Muscle layer of colon (tissue), 2 donors: ENCODE results near the gene JUNB.
"Not testable (repeated sequence)": the region's sequence is repeated elsewhere in the genome, so short reads cannot be mapped to it uniquely, and the experiment has no call there.

Experiments
- H3K27ac ChIP-seq: one replicate; pipeline ENCODE4 v1.7.0; 2013; ENCODE audit warnings: low read depth, mild to moderate bottlenecking, low read length, moderate library complexity
- H3K27me3 ChIP-seq, 2 donors: one replicate each; pipeline ENCODE4 v1.7.0; 2013; ENCODE audit warnings: low read length in 2 of 2, mild to moderate bottlenecking in 2 of 2; ENCODE audit not compliant: insufficient read depth in 2 of 2, control insufficient read depth in 1 of 2
- H3K36me3 ChIP-seq: one replicate; pipeline ENCODE4 v1.7.0; 2013; ENCODE audit warnings: mild to moderate bottlenecking, low read length; ENCODE audit not compliant: insufficient read depth
- H3K4me1 ChIP-seq: one replicate; pipeline ENCODE4 v1.7.0; 2013; ENCODE audit warnings: mild to moderate bottlenecking, low read length; ENCODE audit not compliant: insufficient read depth
- H3K4me3 ChIP-seq, 2 donors: one replicate each; pipeline ENCODE4 v1.7.0; 2013; ENCODE audit warnings: low read length in 2 of 2, low read depth in 1 of 2, mild to moderate bottlenecking in 1 of 2, moderate library complexity in 1 of 2
- H3K9ac ChIP-seq: one replicate; pipeline ENCODE4 v1.7.0; 2013; ENCODE audit warnings: low read length
- H3K9me3 ChIP-seq: one replicate; pipeline ENCODE4 v1.7.0; 2013; ENCODE audit warnings: mild to moderate bottlenecking, low read length
- donor health status: abdominal sarcoma.
- donor health status: Adenocarcinoma of cecum.

Gene JUNB

DNA sequence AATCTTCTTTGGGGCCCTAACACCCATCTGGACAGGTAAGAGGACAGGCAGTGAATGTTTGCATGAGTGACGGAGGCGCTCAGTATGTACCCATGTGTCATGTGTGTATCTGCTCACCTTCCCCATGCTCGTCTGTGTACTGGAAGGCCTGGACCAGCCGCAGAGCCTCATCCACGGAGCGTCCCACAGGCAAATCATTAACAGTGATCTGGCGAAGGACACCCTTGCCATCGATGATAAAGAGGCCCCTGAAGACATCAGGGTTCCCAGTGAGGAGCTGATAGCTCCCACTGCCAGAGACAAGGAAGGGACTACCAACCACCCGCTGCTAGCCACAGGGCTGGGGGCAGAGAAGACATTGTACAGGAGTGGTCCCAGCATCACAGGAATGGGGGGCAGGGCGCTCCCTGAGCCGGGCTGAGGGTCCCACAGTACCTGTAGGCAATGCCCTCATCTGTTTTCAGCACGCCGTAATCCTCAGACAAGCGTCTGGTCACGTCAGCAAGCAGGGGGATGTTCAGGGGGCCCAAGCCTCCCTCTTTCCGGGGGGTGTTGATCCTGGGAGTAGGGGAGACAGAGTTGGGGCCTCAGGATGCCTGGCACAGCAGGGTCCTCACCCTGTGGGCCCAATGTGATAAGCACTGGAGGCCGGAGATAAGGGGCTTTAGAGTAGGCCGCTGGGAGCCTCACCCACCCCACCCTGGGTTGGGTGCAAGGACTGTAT lies 8.6 kb downstream of the JUNB start:
- Histone ChIP-seq H3K4me3 (peak overlapping the region in 1 of 2 donors; percentile 94), H3K27ac (no peak overlapping the region)

DNA sequence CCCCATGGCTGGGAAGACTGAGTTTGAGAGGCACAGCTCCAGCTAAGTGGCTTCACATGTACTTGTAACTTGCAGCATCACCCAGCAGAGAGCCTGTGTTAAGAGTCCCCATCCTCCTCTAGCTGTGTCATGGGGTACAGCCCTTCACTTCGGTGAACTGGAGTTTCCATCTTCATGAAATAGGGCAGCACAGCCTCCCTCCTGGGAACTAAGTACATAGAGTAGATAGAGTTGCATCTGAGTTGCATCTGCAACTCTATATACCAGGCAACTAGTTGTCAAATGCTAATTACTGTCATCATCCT lies 9.1 kb downstream of the JUNB start:
- H3K27me3 ChIP-seq, result no peaks in the 10 kb centered on the region
- peaks cover 24% of the 10 kb centered on the region for H3K4me1 ChIP-seq
- peak overlapping the region; percentile 84 for H3K9ac ChIP-seq
- H3K27ac ChIP-seq, result no peak overlapping the region
- H3K9me3 ChIP-seq, result no peaks in the 10 kb centered on the region
- H3K4me3 ChIP-seq, result peak overlapping the region in 1 of 2 donors; percentile 94
- peaks cover 22% of the 10 kb centered on the region for H3K36me3 ChIP-seq

More for the DNA sequence above, 8.6 kb downstream of the JUNB start:
- H3K9ac ChIP-seq, result peak overlapping the region; percentile 84
- no peaks in the 10 kb centered on the region for H3K27me3 ChIP-seq
- H3K4me1 ChIP-seq, result peaks cover 24% of the 10 kb centered on the region
- H3K36me3 ChIP-seq, result peaks cover 22% of the 10 kb centered on the region
- H3K9me3 ChIP-seq, result no peaks in the 10 kb centered on the region

DNA sequence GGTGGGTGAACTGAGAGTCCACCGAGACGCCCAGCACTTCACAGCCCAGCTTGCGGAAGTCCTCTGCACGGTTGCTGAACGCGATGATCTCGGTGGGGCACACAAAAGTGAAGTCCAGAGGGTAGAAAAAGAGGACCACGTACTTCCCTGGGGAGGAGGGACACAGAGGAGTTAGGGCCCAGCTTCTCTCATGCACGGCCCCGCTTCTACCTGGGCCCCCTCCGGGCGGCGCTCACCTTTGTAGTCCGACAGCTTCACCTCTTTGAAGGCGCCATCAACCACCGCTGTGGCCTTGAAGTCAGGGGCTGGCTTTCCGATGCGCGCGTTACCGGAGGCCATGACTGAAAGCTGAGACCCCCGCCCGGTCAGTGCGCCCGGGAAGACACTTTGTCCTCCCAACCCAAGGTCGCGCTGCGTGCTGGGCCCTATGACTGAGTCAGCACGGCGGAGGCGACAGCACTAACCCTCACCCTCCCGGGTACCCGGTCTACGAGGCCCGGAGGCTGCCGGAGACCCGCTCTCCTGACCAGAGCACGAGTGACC lies 9.7 kb downstream of the JUNB start:
- H3K27ac ChIP-seq, result peak overlapping the region; percentile 69
- peaks cover 22% of the 10 kb centered on the region for H3K36me3 ChIP-seq
- H3K4me3 ChIP-seq, result peak overlapping the region; percentile 61 to 94
- no peaks in the 10 kb centered on the region for H3K27me3 ChIP-seq
- no peaks in the 10 kb centered on the region for H3K9me3 ChIP-seq
- H3K4me1 ChIP-seq, result peaks cover 23% of the 10 kb centered on the region
- peak overlapping the region; percentile 84 for H3K9ac ChIP-seq

GRCh38 chr19:12801466-12802266 lies 10.4 kb downstream of the JUNB start, which contains the start of the genes PRDX2 and THSD8:
PRDX2 (minus strand) TSS chr19:12801800; CDS start chr19:12801261, 539 bp downstream.
THSD8 (plus strand) TSS chr19:12802069; CDS start chr19:12802072, 3 bp downstream.
- H3K27ac ChIP-seq, result peak within 1 kb of the TSS; percentile 69
- H3K36me3 ChIP-seq, result peaks cover 22% of the 10 kb centered on the region
- no peaks in the 10 kb centered on the region for H3K27me3 ChIP-seq
- H3K9ac ChIP-seq, result peak within 1 kb of the TSS; percentile 84
- peak within 1 kb of the TSS; percentile 61 to 94 for H3K4me3 ChIP-seq
- H3K4me1 ChIP-seq, result peaks cover 22% of the 10 kb centered on the region
- no peaks in the 10 kb centered on the region for H3K9me3 ChIP-seq

- Histone ChIP-seq H3K36me3 (peaks cover 16% of the 10 kb centered on the region), H3K4me1 (peaks cover 29% of the 10 kb centered on the region), H3K9ac (no peak overlapping the region), H3K9me3 (no peaks in the 10 kb centered on the region), H3K27ac (peak overlapping the region; percentile 69), H3K27me3 (no peaks in the 10 kb centered on the region), H3K4me3 (peak overlapping the region; percentile 61 to 94)
These were observed 11.2 kb downstream of the JUNB start for GRCh38 chr19:12802267-12803106.

DNA sequence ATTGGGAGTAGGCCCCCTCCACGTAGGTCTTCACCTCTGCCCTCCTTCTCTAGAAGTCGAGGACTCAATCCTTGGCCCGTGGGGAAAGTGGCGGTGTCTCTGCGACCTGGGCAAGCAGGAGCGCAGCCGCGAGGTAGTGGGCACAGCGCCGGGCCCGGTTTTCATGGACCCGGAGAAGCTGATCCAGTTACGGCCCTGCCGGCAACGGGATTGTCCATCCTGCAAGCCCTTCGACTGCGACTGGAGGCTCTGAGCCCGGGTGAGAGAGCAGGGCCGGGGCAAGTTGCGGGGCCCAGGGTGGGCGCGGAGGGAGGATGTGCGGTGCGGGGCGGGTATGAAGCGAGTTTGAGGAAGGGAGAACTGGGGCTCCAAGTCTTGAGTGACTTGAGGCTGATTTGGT lies 12.8 kb downstream of the JUNB start:
- H3K9me3 ChIP-seq, result no peaks in the 10 kb centered on the region
- H3K4me1 ChIP-seq, result peaks cover 29% of the 10 kb centered on the region
- H3K36me3 ChIP-seq, result peaks cover 21% of the 10 kb centered on the region
- no peak overlapping the region for H3K4me3 ChIP-seq
- H3K27me3 ChIP-seq, result no peaks in the 10 kb centered on the region
- no peak overlapping the region for H3K27ac ChIP-seq
- no peak overlapping the region for H3K9ac ChIP-seq

GRCh38 chr19:12806242-12807081 lies 15.2 kb downstream of the JUNB start, which contains the start of gene RNASEH2A:
RNASEH2A (plus strand) TSS chr19:12806584; CDS start chr19:12806674, 90 bp downstream.
- Histone ChIP-seq H3K27ac (peak within 1 kb of the TSS; percentile 67), H3K4me3 (peak within 1 kb of the TSS; percentile 55 to 72), H3K36me3 (peaks cover 5% of the 10 kb centered on the region), H3K9me3 (no peaks in the 10 kb centered on the region), H3K4me1 (peaks cover 18% of the 10 kb centered on the region), H3K9ac (peak within 1 kb of the TSS; percentile 42), H3K27me3 (no peaks in the 10 kb centered on the region)

GRCh38 chr19:12815088-12815487 lies 23.8 kb downstream of the JUNB start:
- Histone ChIP-seq H3K27me3 (no peaks in the 10 kb centered on the region), H3K36me3 (no peaks in the 10 kb centered on the region), H3K9ac (no peak overlapping the region), H3K9me3 (no peaks in the 10 kb centered on the region), H3K4me1 (no peaks in the 10 kb centered on the region), H3K4me3 (no peak overlapping the region), H3K27ac (no peak overlapping the region)

DNA sequence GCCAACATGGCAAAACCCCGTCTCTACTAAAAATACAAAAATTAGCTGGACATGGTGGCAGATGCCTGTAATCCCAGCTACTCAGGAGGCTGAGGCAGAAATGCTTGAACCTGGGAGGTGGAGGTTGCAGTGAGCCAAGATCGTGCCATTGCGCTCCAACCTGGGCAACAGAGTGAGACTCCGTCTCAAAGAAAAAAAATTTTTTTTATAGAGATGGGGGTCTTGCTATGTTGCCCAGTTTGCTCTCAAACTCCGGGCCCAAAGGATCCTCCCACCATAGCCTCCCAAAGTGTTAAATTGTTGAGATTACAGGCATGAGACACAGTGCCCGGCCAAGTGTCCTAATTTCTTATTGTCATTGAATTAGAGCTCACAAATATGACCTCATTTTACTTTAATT lies 25.9 kb downstream of the JUNB start:
- not testable (repeated sequence) for H3K9ac ChIP-seq, H3K27ac ChIP-seq, H3K9me3 ChIP-seq, H3K4me1 ChIP-seq, H3K27me3 ChIP-seq, H3K4me3 ChIP-seq, H3K36me3 ChIP-seq

GRCh38 chr19:12817810-12818209 lies 26.5 kb downstream of the JUNB start:
- not testable (repeated sequence) for H3K4me1 ChIP-seq, H3K27ac ChIP-seq, H3K9me3 ChIP-seq, H3K36me3 ChIP-seq, H3K27me3 ChIP-seq, H3K4me3 ChIP-seq, H3K9ac ChIP-seq
